GM12878 (cell line): ENCODE results near the gene NPAS3. TPM values are rescaled to one million over a fixed set of nuclear protein-coding genes. Genes with fewer than 3 reads are reported as not detected.

Experiments used
- EGR1 ChIP-seq, 2 experiments: IDR thresholded peaks; 1 replicate in 1 of 2; 2 replicates in 1 of 2; pipeline ENCODE4 v1.6.1; 2011 to 2012; ENCODE audit warnings: low read depth in 2 of 2, low read length in 2 of 2, borderline replicate concordance in 1 of 2, mild to moderate bottlenecking in 1 of 2, moderate library complexity in 1 of 2
- NFYB ChIP-seq: IDR thresholded peaks from 2 replicates; pipeline ENCODE4 v1.6.1; 2011; ENCODE audit warnings: low read depth, mild to moderate bottlenecking, low read length, improper control_type of control experiment, moderate library complexity; ENCODE audit not compliant: insufficient read depth
- NR2C1 ChIP-seq: fragments of 450-650 bp; IDR thresholded peaks from 2 replicates; pipeline ENCODE4 v1.6.1; 2017; ENCODE audit warnings: antibody characterized with exemption, mild to moderate bottlenecking, moderate library complexity
- RCOR1 ChIP-seq: conservative IDR thresholded peaks from 2 replicates; pipeline ENCODE4 v1.6.1; 2012; ENCODE audit warnings: low read depth, low read length, improper control_type of control experiment
- SREBF1 ChIP-seq: IDR thresholded peaks from 2 replicates; pipeline ENCODE4 v1.6.1; 2012; ENCODE audit warnings: mild to moderate bottlenecking, low read length
- SUPT20H ChIP-seq: IDR thresholded peaks from 2 replicates; pipeline ENCODE4 v1.6.1; 2011; ENCODE audit warnings: low read depth, mild to moderate bottlenecking, low read length, moderate library complexity, borderline replicate concordance; ENCODE audit not compliant: control insufficient read depth
- WRNIP1 ChIP-seq: IDR thresholded peaks from 2 replicates; pipeline ENCODE4 v1.6.1; 2011; ENCODE audit warnings: low read depth, low read length, improper control_type of control experiment, borderline replicate concordance
- ZNF24 ChIP-seq: fragments of 450-650 bp; IDR thresholded peaks from 2 replicates; pipeline ENCODE4 v1.6.1; 2017; ENCODE audit warnings: antibody characterized with exemption, mild to moderate bottlenecking
- polyA plus RNA-seq, 11 experiments: library from polyadenylated mRNA; depleted of rRNA in 4 of 11; unstranded in 6 of 11; stranded (reverse) in 5 of 11; fragments of >200 nt; fragmentation: Nextera tagmentation in 4 of 11; fragmentation: Illumina TruSeq in 1 of 11; extraction: Ambion mirVana in 4 of 11; extraction: Trizol in 1 of 11; gene quantifications; 1 replicate in 1 of 11; 2 replicates in 10 of 11; pipeline versions ENCODE4 v1.2.1 to v1.2.3, GENCODE V29; 2011 to 2016; ENCODE audit warnings: inconsistent platforms in 2 of 11, missing spikeins in 2 of 11, low read depth in 1 of 11
- total RNA-seq, 4 experiments: library from RNA; depleted of rRNA in 3 of 4; stranded (reverse); fragments of >200 nt in 3 of 4; fragmentation: Illumina TruSeq in 1 of 4; extraction: Trizol in 1 of 4; gene quantifications; 2 replicates each; pipeline versions ENCODE4 v1.2.1 to v1.2.3, GENCODE V29; 2013 to 2021
- TF ChIP-seq, protein P1 (sequence below): fragments of 150-350 bp; IDR thresholded peaks from 2 replicates; pipeline ENCODE4 v1.6.1; 2014; ENCODE audit warnings: mild to moderate bottlenecking, low read depth, low read length
- TF ChIP-seq, protein P2 (sequence below): fragments of 450-650 bp; IDR thresholded peaks from 2 replicates; pipeline ENCODE4 v1.6.1; 2018; ENCODE audit warnings: mild to moderate bottlenecking, low read depth, moderate library complexity; ENCODE audit not compliant: partially characterized antibody
- TF ChIP-seq, protein P3 (sequence below): fragments of 150-350 bp; IDR thresholded peaks from 2 replicates; pipeline ENCODE4 v1.6.1; 2016; ENCODE audit warnings: low read depth, low read length

The NPAS3 gene
- total and polyA plus RNA-seq, 10 of the 15 experiments (the other 5 are each of a cell fraction or from before 2014, with no cell fraction given) = under 0.01 to 2.7 (median 0.03) TPM; not detected in 6

DNA sequence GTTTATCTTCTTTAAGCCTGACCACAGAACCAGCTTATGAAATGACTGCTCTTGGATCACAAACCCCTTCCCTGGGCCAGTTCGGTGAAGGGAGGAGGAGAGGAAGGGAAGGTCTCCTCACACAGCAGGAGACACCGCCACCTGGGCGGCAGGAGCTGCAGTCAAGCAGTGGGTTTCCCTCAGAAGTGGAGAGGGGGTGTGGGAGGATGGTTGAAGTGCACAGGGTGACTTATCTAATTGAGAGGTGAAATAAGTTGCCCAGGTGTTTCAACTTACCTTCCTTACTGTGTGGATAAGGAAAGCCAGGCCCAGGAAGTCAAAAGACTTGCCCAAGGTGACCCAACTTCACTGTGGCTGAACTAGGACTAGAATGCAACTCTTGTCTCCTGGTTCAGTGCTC is 905.4 kb downstream of the NPAS3 start (continued):
- TF ChIP-seq WRNIP1 (no peak), NR2C1 (no peak), RCOR1 (no peak), ZNF24 (no peak), EGR1 (IDR thresholded peaks at IDR 0.05; ENCODE audit: borderline replicate concordance in 1 of 2, low read depth in 2 of 2, low read length in 2 of 2) (no peak), SUPT20H (no peak), NFYB (no peak), SREBF1 (no peak)
- TF ChIP-seq, protein P1, sequence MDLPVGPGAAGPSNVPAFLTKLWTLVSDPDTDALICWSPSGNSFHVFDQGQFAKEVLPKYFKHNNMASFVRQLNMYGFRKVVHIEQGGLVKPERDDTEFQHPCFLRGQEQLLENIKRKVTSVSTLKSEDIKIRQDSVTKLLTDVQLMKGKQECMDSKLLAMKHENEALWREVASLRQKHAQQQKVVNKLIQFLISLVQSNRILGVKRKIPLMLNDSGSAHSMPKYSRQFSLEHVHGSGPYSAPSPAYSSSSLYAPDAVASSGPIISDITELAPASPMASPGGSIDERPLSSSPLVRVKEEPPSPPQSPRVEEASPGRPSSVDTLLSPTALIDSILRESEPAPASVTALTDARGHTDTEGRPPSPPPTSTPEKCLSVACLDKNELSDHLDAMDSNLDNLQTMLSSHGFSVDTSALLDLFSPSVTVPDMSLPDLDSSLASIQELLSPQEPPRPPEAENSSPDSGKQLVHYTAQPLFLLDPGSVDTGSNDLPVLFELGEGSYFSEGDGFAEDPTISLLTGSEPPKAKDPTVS = no peak
- TF ChIP-seq, protein P2, sequence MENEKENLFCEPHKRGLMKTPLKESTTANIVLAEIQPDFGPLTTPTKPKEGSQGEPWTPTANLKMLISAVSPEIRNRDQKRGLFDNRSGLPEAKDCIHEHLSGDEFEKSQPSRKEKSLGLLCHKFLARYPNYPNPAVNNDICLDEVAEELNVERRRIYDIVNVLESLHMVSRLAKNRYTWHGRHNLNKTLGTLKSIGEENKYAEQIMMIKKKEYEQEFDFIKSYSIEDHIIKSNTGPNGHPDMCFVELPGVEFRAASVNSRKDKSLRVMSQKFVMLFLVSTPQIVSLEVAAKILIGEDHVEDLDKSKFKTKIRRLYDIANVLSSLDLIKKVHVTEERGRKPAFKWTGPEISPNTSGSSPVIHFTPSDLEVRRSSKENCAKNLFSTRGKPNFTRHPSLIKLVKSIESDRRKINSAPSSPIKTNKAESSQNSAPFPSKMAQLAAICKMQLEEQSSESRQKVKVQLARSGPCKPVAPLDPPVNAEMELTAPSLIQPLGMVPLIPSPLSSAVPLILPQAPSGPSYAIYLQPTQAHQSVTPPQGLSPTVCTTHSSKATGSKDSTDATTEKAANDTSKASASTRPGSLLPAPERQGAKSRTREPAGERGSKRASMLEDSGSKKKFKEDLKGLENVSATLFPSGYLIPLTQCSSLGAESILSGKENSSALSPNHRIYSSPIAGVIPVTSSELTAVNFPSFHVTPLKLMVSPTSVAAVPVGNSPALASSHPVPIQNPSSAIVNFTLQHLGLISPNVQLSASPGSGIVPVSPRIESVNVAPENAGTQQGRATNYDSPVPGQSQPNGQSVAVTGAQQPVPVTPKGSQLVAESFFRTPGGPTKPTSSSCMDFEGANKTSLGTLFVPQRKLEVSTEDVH = no peak
- TF ChIP-seq, protein P3, sequence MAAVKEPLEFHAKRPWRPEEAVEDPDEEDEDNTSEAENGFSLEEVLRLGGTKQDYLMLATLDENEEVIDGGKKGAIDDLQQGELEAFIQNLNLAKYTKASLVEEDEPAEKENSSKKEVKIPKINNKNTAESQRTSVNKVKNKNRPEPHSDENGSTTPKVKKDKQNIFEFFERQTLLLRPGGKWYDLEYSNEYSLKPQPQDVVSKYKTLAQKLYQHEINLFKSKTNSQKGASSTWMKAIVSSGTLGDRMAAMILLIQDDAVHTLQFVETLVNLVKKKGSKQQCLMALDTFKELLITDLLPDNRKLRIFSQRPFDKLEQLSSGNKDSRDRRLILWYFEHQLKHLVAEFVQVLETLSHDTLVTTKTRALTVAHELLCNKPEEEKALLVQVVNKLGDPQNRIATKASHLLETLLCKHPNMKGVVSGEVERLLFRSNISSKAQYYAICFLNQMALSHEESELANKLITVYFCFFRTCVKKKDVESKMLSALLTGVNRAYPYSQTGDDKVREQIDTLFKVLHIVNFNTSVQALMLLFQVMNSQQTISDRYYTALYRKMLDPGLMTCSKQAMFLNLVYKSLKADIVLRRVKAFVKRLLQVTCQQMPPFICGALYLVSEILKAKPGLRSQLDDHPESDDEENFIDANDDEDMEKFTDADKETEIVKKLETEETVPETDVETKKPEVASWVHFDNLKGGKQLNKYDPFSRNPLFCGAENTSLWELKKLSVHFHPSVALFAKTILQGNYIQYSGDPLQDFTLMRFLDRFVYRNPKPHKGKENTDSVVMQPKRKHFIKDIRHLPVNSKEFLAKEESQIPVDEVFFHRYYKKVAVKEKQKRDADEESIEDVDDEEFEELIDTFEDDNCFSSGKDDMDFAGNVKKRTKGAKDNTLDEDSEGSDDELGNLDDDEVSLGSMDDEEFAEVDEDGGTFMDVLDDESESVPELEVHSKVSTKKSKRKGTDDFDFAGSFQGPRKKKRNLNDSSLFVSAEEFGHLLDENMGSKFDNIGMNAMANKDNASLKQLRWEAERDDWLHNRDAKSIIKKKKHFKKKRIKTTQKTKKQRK = no peak
- TF ChIP-seq, all 136 proteins: peak for 0
